HEK293 (cell line): ENCODE measurements around the gene SAC3D1.
A peak's percentile ranks its signal among the peaks of the same experiment; 100 is the strongest.

Source experiments
- CTCF ChIP-seq: fragments of 450-650 bp; formaldehyde crosslinking; IDR thresholded peaks from 2 replicates; pipeline ENCODE4 v1.5.1; 2016; ENCODE audit warnings: missing biosample characterization, missing genetic modification characterization
- HOXA7 ChIP-seq: sonication (generic); formaldehyde crosslinking; IDR thresholded peaks from 2 replicates; pipeline ENCODE4 v1.8.1; 2022; ENCODE audit warnings: missing genetic modification reagents, borderline replicate concordance
- PRDM1 ChIP-seq: fragments of 450-650 bp; formaldehyde crosslinking; IDR thresholded peaks from 2 replicates; pipeline ENCODE4; 2016; ENCODE audit warnings: missing biosample characterization, missing genetic modification characterization
- WT1 ChIP-seq: fragments of 450-650 bp; formaldehyde crosslinking; IDR thresholded peaks from 2 replicates; pipeline ENCODE4 v1.5.1; 2016; ENCODE audit warnings: missing biosample characterization, missing genetic modification characterization
- ZBTB1 ChIP-seq: fragments of 450-650 bp; formaldehyde crosslinking; IDR thresholded peaks from 2 replicates; pipeline ENCODE4 v1.5.1; 2016; ENCODE audit warnings: missing biosample characterization, missing genetic modification characterization
- ZBTB26 ChIP-seq: fragments of 450-650 bp; formaldehyde crosslinking; optimal IDR thresholded peaks from 2 replicates; pipeline ENCODE3; 2016; ENCODE audit warnings: missing biosample characterization, mild to moderate bottlenecking, missing genetic modification characterization
- ZNF114 ChIP-seq: fragments of 450-650 bp; formaldehyde crosslinking; IDR thresholded peaks from 2 replicates; pipeline ENCODE4 v1.5.0; 2017; ENCODE audit warnings: missing biosample characterization, missing genetic modification characterization
- ZNF121 ChIP-seq: fragments of 450-650 bp; formaldehyde crosslinking; IDR thresholded peaks from 2 replicates; pipeline ENCODE4 v1.5.1; 2016; ENCODE audit warnings: missing biosample characterization, missing genetic modification characterization
- ZNF16 ChIP-seq: fragments of 450-650 bp; formaldehyde crosslinking; IDR thresholded peaks from 2 replicates; pipeline ENCODE4 v1.5.1; 2016; ENCODE audit warnings: low read depth, missing biosample characterization, missing genetic modification characterization
- ZNF175 ChIP-seq: fragments of 450-650 bp; formaldehyde crosslinking; IDR thresholded peaks from 2 replicates; pipeline ENCODE4 v1.5.1; 2016; ENCODE audit warnings: missing biosample characterization, missing genetic modification characterization
- ZNF37A ChIP-seq: fragments of 450-650 bp; IDR thresholded peaks from 2 replicates; pipeline ENCODE4 v1.5.1; 2018; ENCODE audit warnings: missing biosample characterization, missing genetic modification characterization
- ZNF398 ChIP-seq: fragments of 450-650 bp; formaldehyde crosslinking; IDR thresholded peaks from 2 replicates; pipeline ENCODE4 v1.5.1; 2017; ENCODE audit warnings: missing biosample characterization, missing genetic modification characterization
- ZNF416 ChIP-seq: fragments of 450-650 bp; formaldehyde crosslinking; IDR thresholded peaks from 2 replicates; pipeline ENCODE4 v1.5.1; 2016; ENCODE audit warnings: missing biosample characterization, missing genetic modification characterization
- ZNF449 ChIP-seq: fragments of 450-650 bp; formaldehyde crosslinking; IDR thresholded peaks from 2 replicates; pipeline ENCODE4 v1.5.1; 2017; ENCODE audit warnings: missing biosample characterization, mild to moderate bottlenecking, missing genetic modification characterization, moderate library complexity
- ZNF521 ChIP-seq: fragments of 450-650 bp; formaldehyde crosslinking; IDR thresholded peaks from 2 replicates; pipeline ENCODE4 v1.5.1; 2017; ENCODE audit warnings: missing biosample characterization, mild to moderate bottlenecking, missing genetic modification characterization
- ZNF561 ChIP-seq: fragments of 450-650 bp; IDR thresholded peaks from 2 replicates; pipeline ENCODE4 v1.5.1; 2018; ENCODE audit warnings: missing biosample characterization, missing genetic modification characterization, borderline replicate concordance
- ZNF580 ChIP-seq: fragments of 450-650 bp; formaldehyde crosslinking; IDR thresholded peaks from 2 replicates; pipeline ENCODE4 v1.5.1; 2016; ENCODE audit warnings: missing biosample characterization, missing genetic modification characterization
- ZNF596 ChIP-seq: fragments of 450-650 bp; IDR thresholded peaks from 2 replicates; pipeline ENCODE4 v1.5.0; 2018; ENCODE audit warnings: missing biosample characterization, mild to moderate bottlenecking, missing genetic modification characterization, moderate library complexity
- ZNF621 ChIP-seq: fragments of 450-650 bp; formaldehyde crosslinking; IDR thresholded peaks from 2 replicates; pipeline ENCODE4 v1.5.1; 2017; ENCODE audit warnings: missing biosample characterization, missing genetic modification characterization
- ZNF645 ChIP-seq: fragments of 450-650 bp; formaldehyde crosslinking; IDR thresholded peaks from 2 replicates; pipeline ENCODE4; 2016; ENCODE audit warnings: missing biosample characterization, missing genetic modification characterization
- ZNF654 ChIP-seq: fragments of 450-650 bp; formaldehyde crosslinking; IDR thresholded peaks from 2 replicates; pipeline ENCODE4 v1.5.1; 2016; ENCODE audit warnings: low read depth, missing biosample characterization, missing genetic modification characterization
- ZNF692 ChIP-seq: fragments of 450-650 bp; formaldehyde crosslinking; IDR thresholded peaks from 2 replicates; pipeline ENCODE4 v1.5.1; 2016; ENCODE audit warnings: missing biosample characterization, missing genetic modification characterization
- ZNF776 ChIP-seq: fragments of 450-650 bp; formaldehyde crosslinking; IDR thresholded peaks from 2 replicates; pipeline ENCODE4 v1.5.0; 2017; ENCODE audit warnings: missing biosample characterization, missing genetic modification characterization, borderline replicate concordance
- ZNF830 ChIP-seq: fragments of 450-650 bp; IDR thresholded peaks from 2 replicates; pipeline ENCODE4 v1.5.0; 2018; ENCODE audit warnings: missing biosample characterization, missing genetic modification characterization, low read depth, mild to moderate bottlenecking, moderate library complexity
- ZSCAN18 ChIP-seq: fragments of 450-650 bp; formaldehyde crosslinking; IDR thresholded peaks from 2 replicates; pipeline ENCODE4 v1.5.1; 2016; ENCODE audit warnings: missing biosample characterization, missing genetic modification characterization
- ZSCAN23 ChIP-seq: fragments of 450-650 bp; formaldehyde crosslinking; IDR thresholded peaks from 2 replicates; pipeline ENCODE4 v1.5.1; 2016; ENCODE audit warnings: missing biosample characterization, missing genetic modification characterization
- ZSCAN4 ChIP-seq: fragments of 450-650 bp; formaldehyde crosslinking; IDR thresholded peaks from 2 replicates; pipeline ENCODE4 v1.5.1; 2017; ENCODE audit warnings: missing biosample characterization, missing genetic modification characterization

SAC3D1 gene

GRCh38 chr11:65083834-65084597 is 43.0 kb downstream of the SAC3D1 start, which contains the start of the genes CDCA5 and ZFPL1 (continued):
- TF ChIP-seq ZNF398 (tag by site-specific recombination), result no peak
- TF ChIP-seq ZNF776 (tag by site-specific recombination), result no peak
- no peak for TF ChIP-seq ZNF645 (tag by site-specific recombination)
- peak; percentile 72 for TF ChIP-seq ZBTB26 (tag by site-specific recombination)
- no peak for TF ChIP-seq ZNF830 (tag by site-specific recombination)
- peak; percentile 46; the same call in 1 of the 2 replicates for TF ChIP-seq ZNF561
- no peak for TF ChIP-seq ZNF175 (tag by site-specific recombination)
- TF ChIP-seq ZNF416, result no peak
- TF ChIP-seq ZNF596 (tag by site-specific recombination), result no peak
- TF ChIP-seq ZNF37A (tag by site-specific recombination), result no peak
- TF ChIP-seq ZNF521 (tag by site-specific recombination), result no peak
- TF ChIP-seq ZNF621 (tag by site-specific recombination), result no peak
- peak; percentile 29; the same call in 1 of the 2 replicates for TF ChIP-seq ZNF580 (tag by site-specific recombination)
- TF ChIP-seq ZSCAN4 (tag by site-specific recombination), result no peak
- no peak for TF ChIP-seq ZNF114 (tag by site-specific recombination)
- no peak for TF ChIP-seq ZSCAN18 (tag by site-specific recombination)
- no peak for TF ChIP-seq ZNF16
- no peak; the same call in 1 of the 2 replicates for TF ChIP-seq WT1
- peak; percentile 65; the same call in 1 of the 2 replicates for TF ChIP-seq ZNF692
- no peak for TF ChIP-seq PRDM1 (tag by site-specific recombination)
- TF ChIP-seq ZNF121 (tag by site-specific recombination), result no peak
- TF ChIP-seq CTCF, result no peak; the same call in 1 of the 2 replicates
- TF ChIP-seq ZNF654 (tag by site-specific recombination), result no peak
- no peak for TF ChIP-seq ZNF449
- TF ChIP-seq HOXA7, result no peak
- no peak for TF ChIP-seq ZSCAN23 (tag by site-specific recombination)
- no peak for TF ChIP-seq ZBTB1 (tag by site-specific recombination)
